Choroid plexus epithelial cell (primary cell): ENCODE measurements around the gene ADAM8.

Experiments used
- DNase-seq: peaks from one replicate; pipeline ENCODE4 v3.0.0-alpha.2; 2010; ENCODE audit warnings: low read depth
- H3K4me3 ChIP-seq: 2 replicates; pipeline ENCODE4 v1.5.1; 2011; ENCODE audit warnings: low read depth, mild to moderate bottlenecking, control low read depth, low read length, moderate library complexity
- TF ChIP-seq, protein P1 (sequence below): conservative IDR thresholded peaks from 2 replicates; pipeline ENCODE4 v1.5.1; 2011; ENCODE audit warnings: low read depth, mild to moderate bottlenecking, control low read depth, inconsistent platforms, low read length, moderate library complexity

Gene ADAM8

DNA sequence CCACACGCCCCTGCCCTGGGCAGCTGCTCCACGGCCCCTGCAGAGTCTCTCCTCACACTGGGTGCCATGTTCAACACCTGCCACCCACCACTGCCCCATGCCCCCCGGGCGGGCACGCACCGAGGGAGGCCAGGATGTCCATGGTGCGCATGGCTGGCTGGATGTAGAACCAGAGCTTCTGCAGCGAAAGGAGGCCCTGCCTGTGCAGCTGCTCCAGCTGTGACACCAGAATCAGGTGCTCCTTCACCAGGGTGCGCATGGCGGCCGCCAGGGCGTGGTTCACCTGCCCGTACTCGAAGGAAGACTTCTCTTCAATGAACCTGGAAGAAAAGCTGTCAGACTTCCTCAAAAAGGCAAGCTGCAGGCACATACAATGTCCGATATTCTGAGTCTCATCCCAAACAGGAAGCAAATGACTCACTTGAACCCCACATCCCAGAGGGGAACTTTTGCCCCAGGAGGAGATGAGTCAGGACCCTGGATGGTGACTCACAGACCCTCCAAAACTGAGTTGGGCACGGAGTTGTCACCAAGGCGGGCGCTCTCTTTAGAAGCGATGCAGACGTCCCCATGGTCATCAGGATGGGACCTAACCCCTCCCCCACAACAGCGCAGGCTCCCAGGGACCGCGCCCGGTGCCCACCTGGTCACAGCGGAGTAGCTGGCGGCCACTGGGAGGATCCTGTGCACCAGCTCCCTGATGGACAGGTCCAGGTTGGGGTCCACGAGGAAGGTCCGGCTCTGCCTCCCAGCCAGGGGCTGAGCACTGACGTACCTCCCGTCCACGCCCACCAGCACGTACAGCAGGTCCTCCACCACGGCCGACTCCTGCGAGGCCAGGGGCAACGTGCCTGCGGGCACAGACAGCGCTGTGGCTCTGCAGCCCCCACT lies 16.5 kb upstream of the ADAM8 start:
- H3K4me3 ChIP-seq, result no peak overlapping the region
- TF ChIP-seq, protein P1, sequence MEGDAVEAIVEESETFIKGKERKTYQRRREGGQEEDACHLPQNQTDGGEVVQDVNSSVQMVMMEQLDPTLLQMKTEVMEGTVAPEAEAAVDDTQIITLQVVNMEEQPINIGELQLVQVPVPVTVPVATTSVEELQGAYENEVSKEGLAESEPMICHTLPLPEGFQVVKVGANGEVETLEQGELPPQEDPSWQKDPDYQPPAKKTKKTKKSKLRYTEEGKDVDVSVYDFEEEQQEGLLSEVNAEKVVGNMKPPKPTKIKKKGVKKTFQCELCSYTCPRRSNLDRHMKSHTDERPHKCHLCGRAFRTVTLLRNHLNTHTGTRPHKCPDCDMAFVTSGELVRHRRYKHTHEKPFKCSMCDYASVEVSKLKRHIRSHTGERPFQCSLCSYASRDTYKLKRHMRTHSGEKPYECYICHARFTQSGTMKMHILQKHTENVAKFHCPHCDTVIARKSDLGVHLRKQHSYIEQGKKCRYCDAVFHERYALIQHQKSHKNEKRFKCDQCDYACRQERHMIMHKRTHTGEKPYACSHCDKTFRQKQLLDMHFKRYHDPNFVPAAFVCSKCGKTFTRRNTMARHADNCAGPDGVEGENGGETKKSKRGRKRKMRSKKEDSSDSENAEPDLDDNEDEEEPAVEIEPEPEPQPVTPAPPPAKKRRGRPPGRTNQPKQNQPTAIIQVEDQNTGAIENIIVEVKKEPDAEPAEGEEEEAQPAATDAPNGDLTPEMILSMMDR, result no peak
- DNase-seq, result peak; percentile 46

DNA sequence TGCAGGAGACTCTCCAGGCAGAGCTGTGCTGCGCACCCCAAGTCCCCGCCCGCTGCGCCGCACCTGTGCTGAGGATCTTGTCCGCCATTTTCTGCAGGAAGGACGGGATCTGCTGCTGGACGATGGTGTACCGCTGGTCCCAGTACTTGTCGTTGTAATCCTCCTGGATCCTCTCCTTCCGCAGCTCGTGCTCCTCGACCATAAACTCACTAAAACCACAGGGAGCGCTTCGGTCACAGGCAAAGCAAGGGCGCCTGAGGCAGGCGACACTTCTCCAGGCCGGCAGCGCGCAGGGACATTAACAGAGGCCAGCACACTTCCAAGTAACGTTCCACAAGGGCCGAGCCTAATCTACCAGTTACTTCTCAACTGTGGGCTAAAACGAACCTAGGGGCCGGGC lies 13.1 kb upstream of the ADAM8 start:
- no peak for DNase-seq
- TF ChIP-seq, protein P1, result no peak
- H3K4me3 ChIP-seq, result no peak overlapping the region

DNA sequence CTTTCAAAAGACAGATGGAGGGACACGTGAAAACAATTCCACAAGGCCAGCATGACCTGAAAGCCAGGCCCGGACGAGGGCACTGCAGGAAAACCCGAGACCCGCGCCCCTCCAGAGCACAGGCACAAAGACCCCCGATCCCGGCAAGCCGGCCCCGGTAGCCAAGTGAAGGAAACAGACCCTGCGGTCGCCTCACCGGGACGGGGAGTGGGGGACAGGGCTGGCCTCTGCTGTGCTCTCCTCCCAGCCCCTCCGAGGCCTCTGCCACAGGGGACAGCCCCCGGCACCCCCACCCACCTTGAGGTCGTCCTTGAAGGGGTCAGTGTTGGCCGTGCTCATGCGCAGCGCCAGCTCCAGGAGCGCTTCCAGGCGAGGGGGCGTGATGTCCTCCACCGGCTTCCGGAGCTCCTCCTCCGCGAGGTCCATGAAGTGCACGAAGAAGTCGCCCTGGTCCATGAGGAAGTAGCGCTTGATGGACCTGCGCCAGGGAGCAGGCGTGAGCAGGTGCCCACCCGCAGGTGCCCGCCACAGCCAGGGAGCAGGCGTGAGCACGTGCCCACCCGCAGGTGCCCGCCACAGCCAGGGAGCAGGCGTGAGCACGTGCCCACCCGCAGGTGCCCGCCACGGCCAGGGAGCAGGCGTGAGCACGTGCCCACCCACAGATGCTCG lies 11.3 kb upstream of the ADAM8 start:
- TF ChIP-seq, protein P1, result no peak
- no peak for DNase-seq
- H3K4me3 ChIP-seq, result no peak overlapping the region

DNA sequence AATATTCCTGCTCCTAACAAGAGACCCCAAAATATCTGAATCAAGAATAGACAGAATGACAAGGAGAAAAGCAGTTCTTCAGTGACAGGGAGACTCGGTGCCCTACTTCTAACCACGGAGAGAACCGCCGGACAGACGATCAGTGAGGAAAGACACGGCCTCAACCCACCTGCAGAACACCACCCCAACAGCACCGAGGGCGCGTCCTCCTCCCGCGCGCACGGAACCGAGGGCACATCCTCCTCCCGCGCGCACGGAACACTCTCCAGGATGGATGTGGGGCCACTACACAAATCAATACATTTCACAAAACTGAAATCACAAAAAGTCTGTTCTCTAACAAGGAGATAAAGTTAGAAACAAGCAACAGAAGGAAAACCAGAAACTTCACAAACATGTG lies 9.7 kb upstream of the ADAM8 start:
- TF ChIP-seq, protein P1, result no peak
- H3K4me3 ChIP-seq, result no peak overlapping the region
- no peak for DNase-seq

DNA sequence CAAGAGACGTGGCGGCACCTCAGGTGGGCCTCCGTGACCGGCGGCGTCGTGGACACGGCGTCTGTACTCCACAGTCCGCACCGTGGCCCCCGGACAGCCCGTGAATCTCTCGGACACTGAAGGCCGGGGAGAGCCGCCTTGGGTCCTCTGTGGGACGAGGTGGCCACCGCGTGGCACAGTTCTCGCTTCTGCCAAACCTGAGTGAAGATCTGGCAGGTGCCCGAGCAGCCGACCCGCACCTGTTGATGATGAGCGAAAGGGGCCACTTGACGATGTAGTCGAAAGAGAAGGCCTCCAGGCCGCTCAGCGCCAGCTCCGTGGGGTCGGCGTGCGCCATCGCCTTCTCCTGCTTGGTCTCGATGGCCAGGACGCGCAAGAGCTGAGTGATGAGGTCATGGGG lies 8.5 kb upstream of the ADAM8 start:
- DNase-seq, result no peak
- TF ChIP-seq, protein P1, result no peak
- no peak overlapping the region for H3K4me3 ChIP-seq

DNA sequence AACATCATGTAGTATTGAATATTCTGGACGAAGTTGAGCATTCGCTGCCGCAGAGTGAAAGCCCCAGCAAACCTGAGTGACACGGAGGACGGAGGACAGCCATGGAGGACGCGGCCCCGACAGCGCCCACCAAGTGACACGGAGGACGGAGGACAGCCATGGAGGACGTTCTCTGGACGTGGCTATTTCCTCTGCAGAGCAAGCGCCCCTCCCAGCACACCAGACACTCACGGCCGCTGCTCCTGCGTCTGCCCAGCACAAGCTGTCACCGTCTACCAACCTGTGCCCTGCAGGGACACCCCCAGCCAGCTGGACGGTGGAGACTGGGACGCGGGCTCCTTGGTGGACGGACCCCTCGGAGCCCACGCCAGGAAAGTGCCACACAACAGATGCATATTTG lies 7.3 kb upstream of the ADAM8 start:
- DNase-seq, result no peak
- no peak overlapping the region for H3K4me3 ChIP-seq
- TF ChIP-seq, protein P1, result no peak
